ENCODE data around the gene SEMA3A. TPM values are rescaled to one million over a fixed set of nuclear protein-coding genes. Genes with fewer than 3 reads are reported as not detected.

SEMA3A gene
- total and polyA plus RNA-seq, 4 donors: 0.13 to 0.56 (median 0.20) TPM

- Histone ChIP-seq H3K36me3 (ENCODE audit: control insufficient read depth in 4 of 4, insufficient read depth in 3 of 4, low read depth in 1 of 4, low read length in 3 of 4) (no peaks in the 10 kb centered on the region), H3K27ac (ENCODE audit: low read depth in 1 of 2, low read length in 2 of 2) (no peak overlapping the region), H3K27me3 (ENCODE audit: control insufficient read depth in 4 of 4, insufficient read depth in 4 of 4, low read length in 3 of 4) (no peaks in the 10 kb centered on the region), H3K4me1 (ENCODE audit: control insufficient read depth in 4 of 4, insufficient read depth in 4 of 4, low read length in 3 of 4) (no peaks in the 10 kb centered on the region), H3K4me3 (ENCODE audit: low read depth in 1 of 3, low read length in 3 of 3) (no peak overlapping the region), H3K9ac (ENCODE audit: low read depth in 1 of 2, low read length in 2 of 2) (no peak overlapping the region), H3K9me3 (ENCODE audit: control insufficient read depth in 4 of 4, low read length in 3 of 4) (no peaks in the 10 kb centered on the region)
- DNase-seq (ENCODE audit: low spot score): no peak
- 68% methylated on average over 2 of the region's 2 CpGs for whole genome bisulfite sequencing
- TF ChIP-seq HNF4A (conservative IDR thresholded peaks at IDR 0.05) (no peak), TAF1 (conservative IDR thresholded peaks at IDR 0.05) (no peak), SP1 (IDR thresholded peaks at IDR 0.05) (no peak), JUND (IDR thresholded peaks at IDR 0.05) (no peak), HNF4G (IDR thresholded peaks at IDR 0.05) (no peak), EGR1 (IDR thresholded peaks at IDR 0.05; ENCODE audit: low read depth in 2 of 2) (no peak), ATF3 (IDR thresholded peaks at IDR 0.05) (no peak), FOXA1 (IDR thresholded peaks at IDR 0.05) (no peak), MAX (IDR thresholded peaks at IDR 0.05) (no peak), GABPA (IDR thresholded peaks at IDR 0.05 in 1 of 2, conservative IDR thresholded peaks at IDR 0.05 in 1 of 2) (no peak), YY1 (IDR thresholded peaks at IDR 0.05) (no peak), RXRA (IDR thresholded peaks at IDR 0.05) (no peak), REST (IDR thresholded peaks at IDR 0.05) (no peak), FOXA2 (IDR thresholded peaks at IDR 0.05) (no peak), RAD21 (IDR thresholded peaks at IDR 0.05) (no peak), ZBTB33 (IDR thresholded peaks at IDR 0.05) (no peak), CTCF (IDR thresholded peaks at IDR 0.05; ENCODE audit: low read depth, low read length, missing input control) (no peak), NR2F2 (IDR thresholded peaks at IDR 0.05) (no peak)
These were observed 23.9 kb downstream of the SEMA3A start for GRCh38 chr7:84170646-84171045.

Measured in liver (tissue), 9 donors.